SK-N-SH treated with all-trans-retinoic acid at 6 μM for 48 hours (cell line): ENCODE results near the gene MAPK9.

Experiments
- ATAC-seq: fragments of 200-7000 bp; cut with Tn5 transposase; 3 replicates; pipeline ENCODE4 v1.9.1; 2020; ENCODE audit warnings: mild to moderate bottlenecking, moderate library complexity
- BACH2 ChIP-seq: fragments of 250-450 bp; sonication (Bioruptor Pico); IDR thresholded peaks from 2 replicates; pipeline ENCODE4 v1.9.0; 2021; ENCODE audit warnings: mild to moderate bottlenecking, borderline replicate concordance
- CREB5 ChIP-seq: fragments of 250-450 bp; sonication (Bioruptor Pico); IDR thresholded peaks from 2 replicates; pipeline ENCODE4 v1.5.1; 2020; ENCODE audit warnings: low read depth, mild to moderate bottlenecking, moderate library complexity
- CSDC2 ChIP-seq: fragments of 250-450 bp; sonication (Bioruptor Pico); IDR thresholded peaks from 2 replicates; pipeline ENCODE4 v1.5.0; 2020; ENCODE audit warnings: mild to moderate bottlenecking, moderate library complexity
- CSRNP3 ChIP-seq: fragments of 250-450 bp; sonication (Bioruptor Pico); IDR thresholded peaks from 2 replicates; pipeline ENCODE4 v1.5.1; 2021; ENCODE audit warnings: mild to moderate bottlenecking, moderate library complexity
- ESRRG ChIP-seq: fragments of 250-450 bp; sonication (Bioruptor Pico); IDR thresholded peaks from 2 replicates; pipeline ENCODE4 v1.6.1; 2021; ENCODE audit warnings: mild to moderate bottlenecking
- GLIS3 ChIP-seq: fragments of 250-450 bp; sonication (Bioruptor Pico); IDR thresholded peaks from 2 replicates; pipeline ENCODE4 v1.5.0; 2020; ENCODE audit warnings: mild to moderate bottlenecking, moderate library complexity
- OSR1 ChIP-seq: fragments of 250-450 bp; sonication (Bioruptor Pico); IDR thresholded peaks from 2 replicates; pipeline ENCODE4 v1.8.0; 2022; ENCODE audit warnings: moderate library complexity, mild to moderate bottlenecking, inconsistent platforms
- POU6F1 ChIP-seq: fragments of 250-450 bp; sonication (Bioruptor Pico); IDR thresholded peaks from 2 replicates; pipeline ENCODE4 v1.8.0; 2021; ENCODE audit warnings: low read depth, mild to moderate bottlenecking, moderate library complexity, borderline replicate concordance
- RARB ChIP-seq: fragments of 250-450 bp; sonication (Bioruptor Pico); IDR thresholded peaks from 2 replicates; pipeline ENCODE4 v1.8.0; 2021; ENCODE audit warnings: mild to moderate bottlenecking, moderate library complexity
- SNAI2 ChIP-seq: fragments of 250-450 bp; sonication (Bioruptor Pico); IDR thresholded peaks from 2 replicates; pipeline ENCODE4 v1.5.0; 2020; ENCODE audit warnings: mild to moderate bottlenecking, moderate library complexity
- TOX ChIP-seq: fragments of 250-450 bp; sonication (Bioruptor Pico); IDR thresholded peaks from 2 replicates; pipeline ENCODE4 v1.8.0; 2021; ENCODE audit warnings: mild to moderate bottlenecking, moderate library complexity, borderline replicate concordance
- TSHZ2 ChIP-seq: fragments of 250-450 bp; sonication (Bioruptor Pico); IDR thresholded peaks from 2 replicates; pipeline ENCODE4 v1.5.0; 2020; ENCODE audit warnings: mild to moderate bottlenecking, moderate library complexity
- ZC3H10 ChIP-seq: fragments of 250-450 bp; sonication (Bioruptor Pico); IDR thresholded peaks from 2 replicates; pipeline ENCODE4 v1.5.1; 2021; ENCODE audit warnings: mild to moderate bottlenecking, moderate library complexity
- ZFP30 ChIP-seq: fragments of 450-650 bp; formaldehyde crosslinking; IDR thresholded peaks from 2 replicates; pipeline ENCODE4 v1.5.0; 2022; ENCODE audit warnings: mild to moderate bottlenecking, moderate library complexity

The MAPK9 gene

GRCh38 chr5:180216646-180217171 lies 75.2 kb downstream of the MAPK9 start:
- no peak for TF ChIP-seq CREB5 (CRISPR knock-in tag)
- no peak for TF ChIP-seq ZFP30 (CRISPR knock-in tag)
- no peak for TF ChIP-seq ZC3H10 (CRISPR knock-in tag)
- ATAC-seq = no peak

- no peak for ATAC-seq
- TF ChIP-seq ESRRG (CRISPR knock-in tag) = no peak
- TF ChIP-seq RARB = no peak
- no peak for TF ChIP-seq POU6F1 (CRISPR knock-in tag)
Measured at GRCh38 chr5:180215783-180216630, 75.9 kb downstream of the MAPK9 start.

GRCh38 chr5:180214870-180215770 lies 76.8 kb downstream of the MAPK9 start:
- ATAC-seq = no peak
- no peak for TF ChIP-seq ZC3H10 (CRISPR knock-in tag)

- no peak for TF ChIP-seq CSDC2 (CRISPR knock-in tag)
- TF ChIP-seq BACH2 (CRISPR knock-in tag) = no peak
- TF ChIP-seq CSRNP3 = no peak
- TF ChIP-seq SNAI2 (CRISPR knock-in tag) = no peak
- no peak for TF ChIP-seq TSHZ2 (CRISPR knock-in tag)
- TF ChIP-seq ZC3H10 (CRISPR knock-in tag) = no peak
- TF ChIP-seq TOX (CRISPR knock-in tag) = no peak
- TF ChIP-seq GLIS3 = no peak
- TF ChIP-seq POU6F1 (CRISPR knock-in tag) = no peak
- ATAC-seq = no peak
Measured at GRCh38 chr5:180213657-180214207, 78.2 kb downstream of the MAPK9 start.

- TF ChIP-seq OSR1 = no peak
- TF ChIP-seq BACH2 (CRISPR knock-in tag) = no peak
- ATAC-seq = no peak; the same call in 2 of the 3 replicates
Measured at GRCh38 chr5:180213256-180213600, 78.7 kb downstream of the MAPK9 start.
